Type B pancreatic cell (in vitro differentiated cells): ENCODE data around the gene CNTN4. TPM values are rescaled to one million over a fixed set of nuclear protein-coding genes. Genes with fewer than 3 reads are reported as not detected.
"Not testable (repeated sequence)": the region's sequence is repeated elsewhere in the genome, so short reads cannot be mapped to it uniquely, and the experiment has no call there.

Experiments used
- DNase-seq: peaks from one replicate; pipeline ENCODE4 v3.0.0; 2021; ENCODE audit warnings: mixed read lengths; ENCODE audit not compliant: unreplicated experiment; ENCODE audit errors: extremely low spot score
- H3K27ac Mint-ChIP-seq: 2 replicates; pipeline ENCODE4 v1.8.0; 2021; ENCODE audit warnings: mild to moderate bottlenecking, mixed read lengths
- H3K27me3 Mint-ChIP-seq: 2 replicates; pipeline ENCODE4 v1.8.0; 2021; ENCODE audit warnings: mixed read lengths
- H3K36me3 Mint-ChIP-seq: 2 replicates; pipeline ENCODE4 v1.8.0; 2021; ENCODE audit warnings: mixed read lengths
- H3K4me1 Mint-ChIP-seq: one replicate; pipeline ENCODE4 v1.8.0; 2021; ENCODE audit warnings: mixed read lengths; ENCODE audit not compliant: unreplicated experiment
- H3K4me3 Mint-ChIP-seq: 2 replicates; pipeline ENCODE4 v1.8.0; 2021; ENCODE audit warnings: mild to moderate bottlenecking, mixed read lengths
- H3K9me3 Mint-ChIP-seq: 2 replicates; pipeline ENCODE4 v1.8.0; 2021; ENCODE audit warnings: mixed read lengths
- long read RNA-seq: library from polyadenylated mRNA; unstranded; transcript quantifications from one replicate; pipeline ENCODE4 v2.0.0, GENCODE V29; 2020
- total RNA-seq: library from RNA; stranded (reverse); gene quantifications from 2 replicates; pipeline ENCODE4 v1.2.1, GENCODE V29; 2021; ENCODE audit warnings: low replicate concordance
- TF ChIP-seq, protein P1 (sequence below): fragments of 200-600 bp; sonication (generic); conservative IDR thresholded peaks from 2 replicates; pipeline ENCODE4 v1.5.0; 2021; ENCODE audit warnings: antibody characterized with exemption, mild to moderate bottlenecking

CNTN4 gene
- total RNA-seq = 24.5 and 29.7 TPM in 2 replicates
- long read RNA-seq, partial matches to known transcripts = 17 of 35 reads
- long read RNA-seq, other reads (novel, unspliced or antisense) = 18 of 35 reads

DNA sequence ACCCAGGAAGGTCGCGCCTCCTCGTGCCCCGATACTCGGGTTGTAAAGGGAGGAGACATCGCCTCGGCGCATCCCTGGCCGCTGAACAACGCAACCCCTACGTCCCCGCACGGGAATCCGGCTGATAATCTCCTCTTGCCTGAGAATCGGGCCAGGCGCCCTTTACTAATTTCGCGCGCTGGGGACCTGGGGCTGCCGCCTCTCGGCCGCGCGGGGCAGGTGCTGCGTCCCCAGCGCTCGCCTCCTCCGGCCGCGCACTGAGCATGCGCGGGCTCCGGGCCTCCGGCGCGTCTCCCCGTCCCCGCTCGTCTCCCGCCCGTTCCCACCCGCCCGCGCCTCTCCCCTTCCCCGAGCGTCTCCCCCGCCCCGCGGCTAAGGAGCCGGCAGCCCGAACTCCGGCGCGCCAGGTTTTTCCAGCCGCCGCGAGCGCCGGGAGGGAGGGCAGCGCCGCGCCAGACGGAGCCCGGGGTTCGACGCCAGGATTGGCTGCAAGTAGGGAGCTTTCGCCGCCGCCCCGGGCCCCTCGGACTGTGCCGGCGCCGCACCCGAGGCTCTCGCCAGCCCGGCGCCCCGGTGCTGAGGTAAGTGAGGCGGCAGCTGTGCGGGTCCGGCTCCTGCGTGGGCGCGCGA lies at the start of gene CNTN4:
TSS of gene CNTN4 (plus strand) at position 469 of the 630 bp plus-strand sequence.
- DNase-seq = peak; percentile 92
- Mint-ChIP-seq H3K27ac (peak within 1 kb of the TSS; percentile 83), H3K27me3 (peaks cover 51% of the 10 kb centered on the region), H3K4me1 (peaks cover 24% of the 10 kb centered on the region), H3K36me3 (peaks cover 4% of the 10 kb centered on the region), H3K4me3 (peak within 1 kb of the TSS; percentile 94), H3K9me3 (peaks cover 3% of the 10 kb centered on the region)
- TF ChIP-seq, protein P1, sequence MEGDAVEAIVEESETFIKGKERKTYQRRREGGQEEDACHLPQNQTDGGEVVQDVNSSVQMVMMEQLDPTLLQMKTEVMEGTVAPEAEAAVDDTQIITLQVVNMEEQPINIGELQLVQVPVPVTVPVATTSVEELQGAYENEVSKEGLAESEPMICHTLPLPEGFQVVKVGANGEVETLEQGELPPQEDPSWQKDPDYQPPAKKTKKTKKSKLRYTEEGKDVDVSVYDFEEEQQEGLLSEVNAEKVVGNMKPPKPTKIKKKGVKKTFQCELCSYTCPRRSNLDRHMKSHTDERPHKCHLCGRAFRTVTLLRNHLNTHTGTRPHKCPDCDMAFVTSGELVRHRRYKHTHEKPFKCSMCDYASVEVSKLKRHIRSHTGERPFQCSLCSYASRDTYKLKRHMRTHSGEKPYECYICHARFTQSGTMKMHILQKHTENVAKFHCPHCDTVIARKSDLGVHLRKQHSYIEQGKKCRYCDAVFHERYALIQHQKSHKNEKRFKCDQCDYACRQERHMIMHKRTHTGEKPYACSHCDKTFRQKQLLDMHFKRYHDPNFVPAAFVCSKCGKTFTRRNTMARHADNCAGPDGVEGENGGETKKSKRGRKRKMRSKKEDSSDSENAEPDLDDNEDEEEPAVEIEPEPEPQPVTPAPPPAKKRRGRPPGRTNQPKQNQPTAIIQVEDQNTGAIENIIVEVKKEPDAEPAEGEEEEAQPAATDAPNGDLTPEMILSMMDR = peak; percentile 61

DNA sequence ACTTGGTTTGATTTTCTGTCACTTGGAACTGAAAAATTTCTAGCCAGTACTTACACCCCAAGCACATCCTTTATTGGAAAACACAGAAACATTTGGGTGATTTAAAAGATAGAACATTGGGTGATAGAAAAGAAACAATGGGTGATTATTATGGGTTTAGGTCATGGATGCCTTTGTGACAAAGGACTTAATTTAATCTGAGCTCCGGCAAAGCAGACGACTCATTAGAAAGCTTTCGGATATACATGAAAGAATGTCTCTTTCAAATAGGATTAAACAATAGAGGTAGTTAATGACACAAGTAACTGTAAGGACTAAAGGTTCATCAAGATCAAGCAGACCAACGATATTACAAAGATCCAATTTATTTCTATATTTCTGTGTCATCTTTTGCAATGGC lies 37.3 kb upstream of the CNTN4 start:
- Mint-ChIP-seq H3K27ac (no peak overlapping the region), H3K9me3 (no peaks in the 10 kb centered on the region), H3K4me1 (no peaks in the 10 kb centered on the region), H3K36me3 (no peaks in the 10 kb centered on the region), H3K4me3 (no peak overlapping the region), H3K27me3 (no peaks in the 10 kb centered on the region)
- TF ChIP-seq, protein P1 = no peak
- no peak for DNase-seq

DNA sequence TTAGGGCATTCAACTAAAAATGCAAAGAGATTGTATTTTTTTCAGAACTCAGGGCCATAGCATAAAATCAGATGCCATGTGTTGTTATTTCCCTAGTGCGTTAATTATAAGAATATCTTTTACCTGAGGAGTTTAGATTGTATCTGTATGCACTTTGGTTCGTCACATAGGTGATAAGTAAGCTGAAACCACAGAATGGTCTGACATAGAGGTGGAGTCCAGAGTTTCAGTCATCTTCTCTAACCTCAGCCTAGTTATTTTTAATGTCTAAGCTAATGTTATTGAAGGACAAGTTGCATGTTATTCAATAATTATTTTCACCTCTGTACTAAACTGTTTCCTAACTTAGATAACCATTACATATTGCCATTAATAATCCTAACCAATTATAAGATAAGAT lies 27.1 kb upstream of the CNTN4 start:
- Mint-ChIP-seq H3K27me3 (no peaks in the 10 kb centered on the region), H3K4me1 (no peaks in the 10 kb centered on the region), H3K9me3 (no peaks in the 10 kb centered on the region), H3K36me3 (no peaks in the 10 kb centered on the region), H3K27ac (no peak overlapping the region), H3K4me3 (no peak overlapping the region)
- no peak for DNase-seq
- TF ChIP-seq, protein P1 = no peak

DNA sequence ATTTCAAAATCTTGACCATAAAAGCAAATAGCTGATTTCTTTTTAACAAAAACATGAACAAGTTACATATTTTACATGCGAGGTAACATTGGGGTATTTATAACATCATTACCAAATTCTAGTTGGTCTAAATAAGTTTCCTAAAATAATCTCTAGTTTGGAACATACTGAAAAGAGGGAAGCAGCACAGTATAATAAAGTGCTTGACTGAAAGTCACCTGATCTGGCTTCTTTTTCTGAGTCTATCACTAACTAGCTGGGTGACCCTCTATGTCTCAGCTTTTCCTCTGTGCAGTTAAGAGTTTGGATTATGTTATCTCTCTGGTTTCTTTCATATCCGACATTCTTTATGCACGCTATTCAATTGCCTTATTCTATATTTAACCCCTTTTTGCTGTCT lies 19.8 kb upstream of the CNTN4 start:
- Mint-ChIP-seq H3K4me1 (no peaks in the 10 kb centered on the region), H3K27ac (no peak overlapping the region), H3K9me3 (peaks cover 5% of the 10 kb centered on the region), H3K36me3 (no peaks in the 10 kb centered on the region), H3K27me3 (no peaks in the 10 kb centered on the region), H3K4me3 (no peak overlapping the region)
- TF ChIP-seq, protein P1 = no peak
- no peak for DNase-seq

DNA sequence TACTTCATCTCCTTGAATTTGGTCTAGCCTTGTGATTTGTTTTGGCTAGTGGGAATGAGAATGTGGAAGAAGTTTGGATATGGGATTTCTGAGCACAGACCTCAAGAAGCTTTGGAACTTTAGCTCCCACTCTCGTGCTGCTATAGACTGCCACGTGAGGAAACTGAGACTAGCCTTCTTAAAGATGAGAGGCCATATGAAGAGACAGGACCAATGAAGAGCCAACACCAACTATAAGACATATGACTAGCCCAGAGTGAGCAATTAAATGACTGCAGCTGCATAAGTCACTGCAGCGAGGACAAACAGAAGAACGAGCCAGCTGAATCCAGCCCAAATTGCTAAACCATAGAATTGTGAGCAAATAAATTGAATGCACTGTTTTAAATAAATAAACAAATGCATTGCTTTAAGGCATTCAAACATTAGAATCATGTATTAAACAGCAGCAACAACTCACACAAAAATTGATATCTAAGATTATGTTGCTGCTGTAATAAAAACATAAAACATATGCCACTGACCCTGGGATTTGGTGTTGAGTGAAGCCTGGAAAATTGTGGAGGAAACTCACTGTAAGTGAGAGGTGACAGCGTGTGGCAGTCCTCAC lies 15.7 kb upstream of the CNTN4 start:
- DNase-seq = no peak
- no peaks in the 10 kb centered on the region for H3K27me3 Mint-ChIP-seq
- no peaks in the 10 kb centered on the region for H3K4me1 Mint-ChIP-seq
- no peaks in the 10 kb centered on the region for H3K36me3 Mint-ChIP-seq
- no peak overlapping the region for H3K4me3 Mint-ChIP-seq
- H3K27ac Mint-ChIP-seq = no peak overlapping the region
- H3K9me3 Mint-ChIP-seq = peaks cover 5% of the 10 kb centered on the region
- TF ChIP-seq, protein P1 = no peak

DNA sequence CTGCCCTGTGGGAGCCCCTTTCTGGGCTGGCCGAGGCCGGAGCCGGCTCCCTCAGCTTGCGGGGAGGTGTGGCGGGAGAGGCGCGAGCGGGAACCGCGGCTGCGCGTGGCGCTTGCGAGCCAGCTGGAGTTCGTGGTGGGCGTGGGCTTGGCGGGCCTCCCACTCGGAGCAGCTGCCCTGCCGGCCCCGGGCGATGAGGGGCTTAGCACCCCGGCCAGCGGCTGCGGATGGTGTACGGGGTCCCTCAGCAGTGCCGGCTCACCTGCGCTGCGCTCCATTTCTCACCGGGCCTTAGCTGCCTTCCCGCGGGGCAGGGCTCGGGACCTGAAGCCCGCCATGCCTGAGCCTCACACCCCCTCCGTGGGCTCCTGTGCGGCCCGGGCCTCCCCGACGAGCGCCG lies 15.1 kb upstream of the CNTN4 start:
- H3K4me1 Mint-ChIP-seq, DNase-seq, H3K27me3 Mint-ChIP-seq, H3K36me3 Mint-ChIP-seq, H3K27ac Mint-ChIP-seq, H3K9me3 Mint-ChIP-seq, H3K4me3 Mint-ChIP-seq: not testable (repeated sequence)
